GM12878 (cell line): ENCODE data around the gene TRIM38. TPM values are rescaled to one million over a fixed set of nuclear protein-coding genes. Genes with fewer than 3 reads are reported as not detected.

Experiments
- BRCA1 ChIP-seq: IDR thresholded peaks from 2 replicates; pipeline ENCODE4 v1.6.1; 2011; ENCODE audit warnings: low read depth, low read length, improper control_type of control experiment
- CREM ChIP-seq: IDR thresholded peaks from 2 replicates; pipeline ENCODE4 v1.6.1; 2014; ENCODE audit warnings: antibody characterized with exemption, low read depth
- ETV6 ChIP-seq, 2 experiments: fragments of 450-650 bp in 1 of 2; IDR thresholded peaks in 1 of 2; conservative IDR thresholded peaks in 1 of 2; 2 replicates each; pipeline ENCODE4 v1.6.1; 2014; ENCODE audit warnings: antibody characterized with exemption in 1 of 2, borderline replicate concordance in 1 of 2, low read depth in 1 of 2, mild to moderate bottlenecking in 1 of 2, moderate library complexity in 1 of 2
- FOXK2 ChIP-seq: fragments of 450-650 bp; IDR thresholded peaks from 2 replicates; pipeline ENCODE4 v1.6.1; 2017; ENCODE audit warnings: mild to moderate bottlenecking, moderate library complexity
- HCFC1 ChIP-seq: fragments of 150-350 bp; IDR thresholded peaks from 2 replicates; pipeline ENCODE4 v1.6.1; 2014; ENCODE audit warnings: low read length
- KAT2A ChIP-seq: conservative IDR thresholded peaks from 2 replicates; pipeline ENCODE4 v1.6.1; 2011; ENCODE audit warnings: low read depth, low read length; ENCODE audit not compliant: control insufficient read depth
- LARP7 ChIP-seq: fragments of 450-650 bp; IDR thresholded peaks from 2 replicates; pipeline ENCODE4 v1.6.1; 2017; ENCODE audit warnings: mild to moderate bottlenecking
- MTA2 ChIP-seq: fragments of 450-650 bp; IDR thresholded peaks from 2 replicates; pipeline ENCODE4 v1.6.1; 2016; ENCODE audit warnings: low read depth, mild to moderate bottlenecking, moderate library complexity
- MYB ChIP-seq: fragments of 150-350 bp; IDR thresholded peaks from 2 replicates; pipeline ENCODE4 v1.6.1; 2014; ENCODE audit warnings: mild to moderate bottlenecking, low read depth, low read length, borderline replicate concordance
- NR2C1 ChIP-seq: fragments of 450-650 bp; IDR thresholded peaks from 2 replicates; pipeline ENCODE4 v1.6.1; 2017; ENCODE audit warnings: antibody characterized with exemption, mild to moderate bottlenecking, moderate library complexity
- SMAD5 ChIP-seq: IDR thresholded peaks from 2 replicates; pipeline ENCODE4 v1.6.1; 2016; ENCODE audit warnings: antibody characterized with exemption, low read depth
- SMARCA5 ChIP-seq: fragments of 450-650 bp; IDR thresholded peaks from 2 replicates; pipeline ENCODE4 v1.6.1; 2017; ENCODE audit warnings: mild to moderate bottlenecking
- SMC3 ChIP-seq: IDR thresholded peaks from 2 replicates; pipeline ENCODE4 v1.6.1; 2011; ENCODE audit warnings: low read length, improper control_type of control experiment, borderline replicate concordance
- SRF ChIP-seq, 2 experiments: IDR thresholded peaks; 2 replicates each; pipeline ENCODE4 v1.6.1; 2011; ENCODE audit warnings: low read depth in 2 of 2, low read length in 2 of 2, mild to moderate bottlenecking in 1 of 2, moderate library complexity in 1 of 2
- ZBED1 ChIP-seq: IDR thresholded peaks from 2 replicates; pipeline ENCODE4 v1.6.1; 2016; ENCODE audit warnings: borderline replicate concordance
- polyA plus RNA-seq, 11 experiments: library from polyadenylated mRNA; depleted of rRNA in 4 of 11; unstranded in 6 of 11; stranded (reverse) in 5 of 11; fragments of >200 nt; fragmentation: Nextera tagmentation in 4 of 11; fragmentation: Illumina TruSeq in 1 of 11; extraction: Ambion mirVana in 4 of 11; extraction: Trizol in 1 of 11; gene quantifications; 1 replicate in 1 of 11; 2 replicates in 10 of 11; pipeline versions ENCODE4 v1.2.1 to v1.2.3, GENCODE V29; 2011 to 2016; ENCODE audit warnings: inconsistent platforms in 2 of 11, missing spikeins in 2 of 11, low read depth in 1 of 11
- total RNA-seq, 4 experiments: library from RNA; depleted of rRNA in 3 of 4; stranded (reverse); fragments of >200 nt in 3 of 4; fragmentation: Illumina TruSeq in 1 of 4; extraction: Trizol in 1 of 4; gene quantifications; 2 replicates each; pipeline versions ENCODE4 v1.2.1 to v1.2.3, GENCODE V29; 2013 to 2021
- TF ChIP-seq, protein P1 (sequence below): fragments of 450-650 bp; IDR thresholded peaks from 2 replicates; pipeline ENCODE4 v1.6.1; 2016; ENCODE audit warnings: mild to moderate bottlenecking, moderate library complexity, borderline replicate concordance
- TF ChIP-seq, protein P2 (sequence below): IDR thresholded peaks from 2 replicates; pipeline ENCODE4 v1.6.1; 2011; ENCODE audit warnings: low read depth, mild to moderate bottlenecking, low read length, moderate library complexity, borderline replicate concordance; ENCODE audit errors: extremely low read depth
- TF ChIP-seq, protein P3 (sequence below): fragments of 150-350 bp; IDR thresholded peaks from 2 replicates; pipeline ENCODE4 v1.6.1; 2016; ENCODE audit warnings: low read depth, low read length
- TF ChIP-seq, protein P4 (sequence below): fragments of 450-650 bp; IDR thresholded peaks from 2 replicates; pipeline ENCODE4 v1.6.1; 2017; ENCODE audit warnings: antibody characterized with exemption, mild to moderate bottlenecking, moderate library complexity

Gene TRIM38
- total and polyA plus RNA-seq, 10 of the 15 experiments (the other 5 are each of a cell fraction or from before 2014, with no cell fraction given): 4.5 to 14.7 (median 11.1) TPM

DNA sequence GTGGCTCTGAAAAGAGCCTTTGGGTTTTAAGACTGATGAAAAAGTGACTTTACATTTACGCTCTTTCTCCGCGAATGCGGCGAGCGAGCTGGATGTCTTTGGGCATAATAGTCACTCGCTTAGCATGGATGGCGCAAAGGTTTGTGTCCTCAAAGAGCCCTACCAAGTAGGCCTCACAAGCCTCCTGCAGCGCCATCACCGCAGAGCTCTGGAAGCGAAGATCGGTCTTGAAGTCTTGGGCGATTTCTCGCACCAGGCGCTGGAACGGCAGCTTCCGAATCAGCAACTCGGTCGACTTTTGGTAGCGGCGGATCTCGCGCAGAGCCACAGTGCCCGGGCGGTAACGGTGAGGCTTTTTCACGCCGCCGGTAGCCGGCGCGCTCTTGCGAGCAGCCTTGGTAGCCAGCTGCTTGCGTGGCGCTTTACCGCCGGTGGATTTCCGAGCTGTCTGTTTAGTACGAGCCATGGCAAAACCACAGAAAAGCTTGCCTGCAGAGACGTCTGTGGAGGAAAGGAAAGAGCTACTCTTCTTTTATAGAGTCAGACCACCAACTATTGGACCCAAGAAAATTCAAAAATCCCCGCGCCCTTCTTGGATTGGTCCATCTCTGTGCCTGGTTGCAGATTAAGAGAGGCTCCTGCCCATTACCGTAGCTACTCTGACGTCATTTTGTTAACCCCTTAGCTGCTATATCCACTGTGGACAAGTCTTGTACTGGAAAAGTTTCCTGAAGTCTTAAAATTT is 69.2 kb downstream of the TRIM38 start (continued):
- TF ChIP-seq LARP7 (peak; percentile 78), CREM (peak; percentile 80), FOXK2 (no peak), MYB (0 out of 2 replicates have a peak, but pooled peaks have one; percentile 17), BRCA1 (no peak), NR2C1 (no peak), SMARCA5 (no peak), ETV6 (conservative IDR thresholded peaks at IDR 0.05 in 1 of 2, IDR thresholded peaks at IDR 0.05 in 1 of 2; ENCODE audit: borderline replicate concordance in 1 of 2, low read depth in 1 of 2) (peak in 1 of 2 experiments; percentile 49; a peak in 1 of 4 replicates), HCFC1 (no peak), SMC3 (no peak), ZBED1 (peak; percentile 99), SMAD5 (peak; percentile 99), MTA2 (0 out of 2 replicates have a peak, but pooled peaks have one; percentile 30), SRF (IDR thresholded peaks at IDR 0.05; ENCODE audit: low read depth in 2 of 2, low read length in 2 of 2) (peak in 1 of 2 experiments; percentile 18; a peak in 1 of 4 replicates), KAT2A (0 out of 2 replicates have a peak, but pooled peaks have one; percentile 16)
- TF ChIP-seq, protein P1, sequence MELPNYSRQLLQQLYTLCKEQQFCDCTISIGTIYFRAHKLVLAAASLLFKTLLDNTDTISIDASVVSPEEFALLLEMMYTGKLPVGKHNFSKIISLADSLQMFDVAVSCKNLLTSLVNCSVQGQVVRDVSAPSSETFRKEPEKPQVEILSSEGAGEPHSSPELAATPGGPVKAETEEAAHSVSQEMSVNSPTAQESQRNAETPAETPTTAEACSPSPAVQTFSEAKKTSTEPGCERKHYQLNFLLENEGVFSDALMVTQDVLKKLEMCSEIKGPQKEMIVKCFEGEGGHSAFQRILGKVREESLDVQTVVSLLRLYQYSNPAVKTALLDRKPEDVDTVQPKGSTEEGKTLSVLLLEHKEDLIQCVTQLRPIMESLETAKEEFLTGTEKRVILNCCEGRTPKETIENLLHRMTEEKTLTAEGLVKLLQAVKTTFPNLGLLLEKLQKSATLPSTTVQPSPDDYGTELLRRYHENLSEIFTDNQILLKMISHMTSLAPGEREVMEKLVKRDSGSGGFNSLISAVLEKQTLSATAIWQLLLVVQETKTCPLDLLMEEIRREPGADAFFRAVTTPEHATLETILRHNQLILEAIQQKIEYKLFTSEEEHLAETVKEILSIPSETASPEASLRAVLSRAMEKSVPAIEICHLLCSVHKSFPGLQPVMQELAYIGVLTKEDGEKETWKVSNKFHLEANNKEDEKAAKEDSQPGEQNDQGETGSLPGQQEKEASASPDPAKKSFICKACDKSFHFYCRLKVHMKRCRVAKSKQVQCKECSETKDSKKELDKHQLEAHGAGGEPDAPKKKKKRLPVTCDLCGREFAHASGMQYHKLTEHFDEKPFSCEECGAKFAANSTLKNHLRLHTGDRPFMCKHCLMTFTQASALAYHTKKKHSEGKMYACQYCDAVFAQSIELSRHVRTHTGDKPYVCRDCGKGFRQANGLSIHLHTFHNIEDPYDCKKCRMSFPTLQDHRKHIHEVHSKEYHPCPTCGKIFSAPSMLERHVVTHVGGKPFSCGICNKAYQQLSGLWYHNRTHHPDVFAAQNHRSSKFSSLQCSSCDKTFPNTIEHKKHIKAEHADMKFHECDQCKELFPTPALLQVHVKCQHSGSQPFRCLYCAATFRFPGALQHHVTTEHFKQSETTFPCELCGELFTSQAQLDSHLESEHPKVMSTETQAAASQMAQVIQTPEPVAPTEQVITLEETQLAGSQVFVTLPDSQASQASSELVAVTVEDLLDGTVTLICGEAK: peak; percentile 61; the same call in 1 of the 2 replicates
- TF ChIP-seq, protein P2, sequence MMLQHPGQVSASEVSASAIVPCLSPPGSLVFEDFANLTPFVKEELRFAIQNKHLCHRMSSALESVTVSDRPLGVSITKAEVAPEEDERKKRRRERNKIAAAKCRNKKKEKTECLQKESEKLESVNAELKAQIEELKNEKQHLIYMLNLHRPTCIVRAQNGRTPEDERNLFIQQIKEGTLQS: no peak
- TF ChIP-seq, protein P3, sequence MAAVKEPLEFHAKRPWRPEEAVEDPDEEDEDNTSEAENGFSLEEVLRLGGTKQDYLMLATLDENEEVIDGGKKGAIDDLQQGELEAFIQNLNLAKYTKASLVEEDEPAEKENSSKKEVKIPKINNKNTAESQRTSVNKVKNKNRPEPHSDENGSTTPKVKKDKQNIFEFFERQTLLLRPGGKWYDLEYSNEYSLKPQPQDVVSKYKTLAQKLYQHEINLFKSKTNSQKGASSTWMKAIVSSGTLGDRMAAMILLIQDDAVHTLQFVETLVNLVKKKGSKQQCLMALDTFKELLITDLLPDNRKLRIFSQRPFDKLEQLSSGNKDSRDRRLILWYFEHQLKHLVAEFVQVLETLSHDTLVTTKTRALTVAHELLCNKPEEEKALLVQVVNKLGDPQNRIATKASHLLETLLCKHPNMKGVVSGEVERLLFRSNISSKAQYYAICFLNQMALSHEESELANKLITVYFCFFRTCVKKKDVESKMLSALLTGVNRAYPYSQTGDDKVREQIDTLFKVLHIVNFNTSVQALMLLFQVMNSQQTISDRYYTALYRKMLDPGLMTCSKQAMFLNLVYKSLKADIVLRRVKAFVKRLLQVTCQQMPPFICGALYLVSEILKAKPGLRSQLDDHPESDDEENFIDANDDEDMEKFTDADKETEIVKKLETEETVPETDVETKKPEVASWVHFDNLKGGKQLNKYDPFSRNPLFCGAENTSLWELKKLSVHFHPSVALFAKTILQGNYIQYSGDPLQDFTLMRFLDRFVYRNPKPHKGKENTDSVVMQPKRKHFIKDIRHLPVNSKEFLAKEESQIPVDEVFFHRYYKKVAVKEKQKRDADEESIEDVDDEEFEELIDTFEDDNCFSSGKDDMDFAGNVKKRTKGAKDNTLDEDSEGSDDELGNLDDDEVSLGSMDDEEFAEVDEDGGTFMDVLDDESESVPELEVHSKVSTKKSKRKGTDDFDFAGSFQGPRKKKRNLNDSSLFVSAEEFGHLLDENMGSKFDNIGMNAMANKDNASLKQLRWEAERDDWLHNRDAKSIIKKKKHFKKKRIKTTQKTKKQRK: no peak
- TF ChIP-seq, protein P4, sequence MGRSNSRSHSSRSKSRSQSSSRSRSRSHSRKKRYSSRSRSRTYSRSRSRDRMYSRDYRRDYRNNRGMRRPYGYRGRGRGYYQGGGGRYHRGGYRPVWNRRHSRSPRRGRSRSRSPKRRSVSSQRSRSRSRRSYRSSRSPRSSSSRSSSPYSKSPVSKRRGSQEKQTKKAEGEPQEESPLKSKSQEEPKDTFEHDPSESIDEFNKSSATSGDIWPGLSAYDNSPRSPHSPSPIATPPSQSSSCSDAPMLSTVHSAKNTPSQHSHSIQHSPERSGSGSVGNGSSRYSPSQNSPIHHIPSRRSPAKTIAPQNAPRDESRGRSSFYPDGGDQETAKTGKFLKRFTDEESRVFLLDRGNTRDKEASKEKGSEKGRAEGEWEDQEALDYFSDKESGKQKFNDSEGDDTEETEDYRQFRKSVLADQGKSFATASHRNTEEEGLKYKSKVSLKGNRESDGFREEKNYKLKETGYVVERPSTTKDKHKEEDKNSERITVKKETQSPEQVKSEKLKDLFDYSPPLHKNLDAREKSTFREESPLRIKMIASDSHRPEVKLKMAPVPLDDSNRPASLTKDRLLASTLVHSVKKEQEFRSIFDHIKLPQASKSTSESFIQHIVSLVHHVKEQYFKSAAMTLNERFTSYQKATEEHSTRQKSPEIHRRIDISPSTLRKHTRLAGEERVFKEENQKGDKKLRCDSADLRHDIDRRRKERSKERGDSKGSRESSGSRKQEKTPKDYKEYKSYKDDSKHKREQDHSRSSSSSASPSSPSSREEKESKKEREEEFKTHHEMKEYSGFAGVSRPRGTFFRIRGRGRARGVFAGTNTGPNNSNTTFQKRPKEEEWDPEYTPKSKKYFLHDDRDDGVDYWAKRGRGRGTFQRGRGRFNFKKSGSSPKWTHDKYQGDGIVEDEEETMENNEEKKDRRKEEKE: peak; percentile 77; the same call in 1 of the 2 replicates
